HEK293T (cell line): ENCODE measurements around the gene SPIN4.

ENCODE experiments used
- CTCF ChIA-PET: fragments of 350-600 bp; formaldehyde crosslinking; extraction: SDS; loops from one replicate; lab custom pipeline; 2021; ENCODE audit warnings: antibody characterized with exemption, inconsistent platforms; lab: Yijun Ruan, JAX
- POLR2A ChIA-PET: fragments of 350-600 bp; formaldehyde crosslinking; extraction: SDS; loops from one replicate; lab custom pipeline; 2020; ENCODE audit warnings: antibody characterized with exemption, inconsistent platforms; lab: Yijun Ruan, JAX
- DNase-seq: peaks from one replicate; pipeline ENCODE4 v3.0.0; 2012; ENCODE audit warnings: mixed read lengths; ENCODE audit errors: extremely low spot score
- ARNT ChIP-seq: fragments of 450-650 bp; IDR thresholded peaks from 2 replicates; pipeline ENCODE4 v1.6.1; 2017; ENCODE audit warnings: mild to moderate bottlenecking
- BHLHE40 ChIP-seq: fragments of 450-650 bp; IDR thresholded peaks from 2 replicates; pipeline ENCODE4 v1.6.1; 2016; ENCODE audit warnings: mild to moderate bottlenecking, moderate library complexity, borderline replicate concordance
- ELF4 ChIP-seq: fragments of 450-650 bp; IDR thresholded peaks from 2 replicates; pipeline ENCODE4 v1.6.1; 2017; ENCODE audit warnings: antibody characterized with exemption
- FOXK2 ChIP-seq: fragments of 450-650 bp; IDR thresholded peaks from 2 replicates; pipeline ENCODE4 v1.6.1; 2016; ENCODE audit warnings: mild to moderate bottlenecking
- FOXM1 ChIP-seq: fragments of 450-650 bp; IDR thresholded peaks from 2 replicates; pipeline ENCODE4 v1.6.1; 2017; ENCODE audit warnings: mild to moderate bottlenecking, borderline replicate concordance
- SP1 ChIP-seq: fragments of 450-650 bp; IDR thresholded peaks from 2 replicates; pipeline ENCODE4 v1.6.1; 2017
- SUZ12 ChIP-seq: fragments of 450-650 bp; IDR thresholded peaks from 2 replicates; pipeline ENCODE4 v1.6.1; 2016; ENCODE audit warnings: mild to moderate bottlenecking
- TARDBP ChIP-seq: fragments of 450-650 bp; IDR thresholded peaks from 2 replicates; pipeline ENCODE4 v1.6.1; 2016

The SPIN4 gene

DNA sequence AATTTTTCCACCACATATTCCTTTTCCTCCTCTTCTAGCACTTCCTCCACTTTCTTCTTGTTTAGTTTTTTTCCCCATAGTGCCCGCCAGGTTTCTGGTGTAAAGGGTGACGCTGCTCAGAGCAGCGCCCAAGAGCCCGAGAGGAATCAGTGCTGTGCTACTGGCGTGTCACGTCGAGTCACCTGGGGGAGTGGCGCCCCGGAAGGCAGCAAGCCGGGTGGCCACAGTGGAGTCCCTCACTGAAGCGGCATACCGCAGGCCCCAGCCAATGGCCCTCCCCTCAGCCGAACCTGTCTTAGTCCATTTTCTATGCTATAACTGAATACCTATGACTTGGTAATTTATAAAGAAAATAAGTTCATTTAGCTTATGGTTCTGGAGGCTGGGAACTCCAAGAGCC is 51.5 kb downstream of the SPIN4 start:
- no peak for DNase-seq
- POLR2A ChIA-PET = no interaction called here
- CTCF ChIA-PET = no interaction called here
- no peak for TF ChIP-seq TARDBP
- no peak for TF ChIP-seq SUZ12
- TF ChIP-seq ELF4 = no peak
- no peak for TF ChIP-seq FOXK2
- TF ChIP-seq SP1 = no peak
- TF ChIP-seq BHLHE40 = no peak
- no peak for TF ChIP-seq FOXM1
- no peak for TF ChIP-seq ARNT
